Measurements from ENCODE around the gene QRICH2.

Gene QRICH2

DNA sequence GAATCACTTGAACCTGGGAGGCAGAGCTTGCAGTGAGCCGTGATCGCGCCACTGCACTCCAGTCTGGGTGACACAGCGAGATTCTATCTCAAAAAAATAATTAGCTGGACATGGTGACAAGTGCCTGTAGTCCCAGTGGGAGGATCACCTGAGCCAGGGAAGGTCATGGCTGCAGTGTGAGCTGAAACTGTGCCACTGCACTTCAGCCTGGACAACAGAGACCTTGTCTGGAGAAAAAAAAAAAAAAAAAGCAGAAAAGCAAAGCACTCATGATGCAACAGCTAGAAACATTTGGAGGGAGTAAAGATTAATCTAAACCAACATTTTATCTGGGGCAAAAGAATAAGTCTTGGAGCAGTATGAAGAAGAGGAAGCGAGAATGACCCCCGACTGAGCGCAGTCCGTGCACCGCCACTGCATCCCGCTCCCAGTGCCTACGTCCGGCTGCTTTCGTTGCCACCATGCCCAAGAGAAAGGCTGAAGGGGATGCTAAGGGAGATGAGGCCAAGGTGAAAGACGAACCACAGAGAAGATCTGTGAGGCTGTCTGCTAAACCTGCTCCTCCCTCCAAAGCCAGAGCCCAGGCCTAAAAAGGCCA lies 37.4 kb upstream of the QRICH2 start:
- Histone ChIP-seq H4K20me1 (ENCODE audit: insufficient read depth, low read length) (no peaks in the 10 kb centered on the region), H3K9ac (ENCODE audit: low read length) (no peak overlapping the region), H3K4me1 (ENCODE audit: low read length) (no peaks in the 10 kb centered on the region), H3K27ac (ENCODE audit: low read length) (no peak overlapping the region), H3K36me3 (replicated peaks; ENCODE audit: insufficient read depth, low read length) (no peaks in the 10 kb centered on the region), H3K4me2 (ENCODE audit: low read depth, low read length) (no peak overlapping the region), H3K4me3 (ENCODE audit: low read length) (no peak overlapping the region), H3K9me2 (replicated peaks; ENCODE audit: insufficient read depth, low read length) (no peaks in the 10 kb centered on the region), H3K79me2 (ENCODE audit: low read length) (peaks cover 10% of the 10 kb centered on the region), H3K9me3 (replicated peaks; ENCODE audit: insufficient read depth, low read length) (no peaks in the 10 kb centered on the region), H3F3A (ENCODE audit: insufficient read depth, low read length) (no peaks in the 10 kb centered on the region), H3K27me3 (replicated peaks; ENCODE audit: insufficient read depth, low read length) (no peaks in the 10 kb centered on the region), H2AFZ (ENCODE audit: low read length) (no peak overlapping the region)
- DNase-seq, result no peak
- TF ChIP-seq, protein P1, sequence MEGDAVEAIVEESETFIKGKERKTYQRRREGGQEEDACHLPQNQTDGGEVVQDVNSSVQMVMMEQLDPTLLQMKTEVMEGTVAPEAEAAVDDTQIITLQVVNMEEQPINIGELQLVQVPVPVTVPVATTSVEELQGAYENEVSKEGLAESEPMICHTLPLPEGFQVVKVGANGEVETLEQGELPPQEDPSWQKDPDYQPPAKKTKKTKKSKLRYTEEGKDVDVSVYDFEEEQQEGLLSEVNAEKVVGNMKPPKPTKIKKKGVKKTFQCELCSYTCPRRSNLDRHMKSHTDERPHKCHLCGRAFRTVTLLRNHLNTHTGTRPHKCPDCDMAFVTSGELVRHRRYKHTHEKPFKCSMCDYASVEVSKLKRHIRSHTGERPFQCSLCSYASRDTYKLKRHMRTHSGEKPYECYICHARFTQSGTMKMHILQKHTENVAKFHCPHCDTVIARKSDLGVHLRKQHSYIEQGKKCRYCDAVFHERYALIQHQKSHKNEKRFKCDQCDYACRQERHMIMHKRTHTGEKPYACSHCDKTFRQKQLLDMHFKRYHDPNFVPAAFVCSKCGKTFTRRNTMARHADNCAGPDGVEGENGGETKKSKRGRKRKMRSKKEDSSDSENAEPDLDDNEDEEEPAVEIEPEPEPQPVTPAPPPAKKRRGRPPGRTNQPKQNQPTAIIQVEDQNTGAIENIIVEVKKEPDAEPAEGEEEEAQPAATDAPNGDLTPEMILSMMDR (IDR thresholded peaks at IDR 0.05; ENCODE audit: low read length), result no peak
- TF ChIP-seq EZH2 (optimal IDR thresholded peaks at IDR 0.05; ENCODE audit: low read depth, low read length) (no peak), EZH2phosphoT487 (IDR thresholded peaks at IDR 0.05; ENCODE audit: low read length) (no peak)

DNA sequence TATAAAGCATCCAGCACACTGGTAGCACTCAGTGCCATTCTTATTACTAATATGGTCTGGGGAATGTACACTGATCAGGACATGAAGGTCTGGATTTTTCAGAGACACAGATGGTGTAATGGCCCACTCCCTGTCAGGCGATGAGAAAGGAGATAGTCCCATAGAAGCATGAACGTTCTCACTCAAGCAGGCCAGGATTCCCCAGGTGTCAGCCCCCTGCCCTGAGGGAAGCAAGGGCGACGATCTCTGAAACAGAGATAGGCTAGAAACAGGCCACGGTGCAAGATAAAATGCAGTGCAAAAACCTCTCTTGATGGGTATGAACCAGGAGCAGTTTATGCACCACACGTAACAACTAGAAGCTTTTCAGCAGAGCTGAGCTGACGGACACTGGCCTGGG lies 35.0 kb upstream of the QRICH2 start:
- H3K27ac ChIP-seq (ENCODE audit: low read length), result no peak overlapping the region
- no peaks in the 10 kb centered on the region for H3K9me3 ChIP-seq (replicated peaks; ENCODE audit: insufficient read depth, low read length)
- no peaks in the 10 kb centered on the region for H3F3A ChIP-seq (ENCODE audit: insufficient read depth, low read length)
- no peaks in the 10 kb centered on the region for H3K4me1 ChIP-seq (ENCODE audit: low read length)
- H2AFZ ChIP-seq (ENCODE audit: low read length), result no peak overlapping the region
- TF ChIP-seq, protein P1 (IDR thresholded peaks at IDR 0.05; ENCODE audit: low read length), result no peak
- TF ChIP-seq EZH2 (optimal IDR thresholded peaks at IDR 0.05; ENCODE audit: low read depth, low read length) (no peak), EZH2phosphoT487 (IDR thresholded peaks at IDR 0.05; ENCODE audit: low read length) (no peak)
- H3K4me2 ChIP-seq (ENCODE audit: low read depth, low read length), result no peak overlapping the region
- H3K79me2 ChIP-seq (ENCODE audit: low read length), result no peaks in the 10 kb centered on the region
- H3K27me3 ChIP-seq (replicated peaks; ENCODE audit: insufficient read depth, low read length), result no peaks in the 10 kb centered on the region
- no peaks in the 10 kb centered on the region for H3K9me2 ChIP-seq (replicated peaks; ENCODE audit: insufficient read depth, low read length)
- DNase-seq, result no peak
- H3K9ac ChIP-seq (ENCODE audit: low read length), result no peak overlapping the region
- H3K4me3 ChIP-seq (ENCODE audit: low read length), result no peak overlapping the region
- H4K20me1 ChIP-seq (ENCODE audit: insufficient read depth, low read length), result no peaks in the 10 kb centered on the region
- H3K36me3 ChIP-seq (replicated peaks; ENCODE audit: insufficient read depth, low read length), result no peaks in the 10 kb centered on the region

DNA sequence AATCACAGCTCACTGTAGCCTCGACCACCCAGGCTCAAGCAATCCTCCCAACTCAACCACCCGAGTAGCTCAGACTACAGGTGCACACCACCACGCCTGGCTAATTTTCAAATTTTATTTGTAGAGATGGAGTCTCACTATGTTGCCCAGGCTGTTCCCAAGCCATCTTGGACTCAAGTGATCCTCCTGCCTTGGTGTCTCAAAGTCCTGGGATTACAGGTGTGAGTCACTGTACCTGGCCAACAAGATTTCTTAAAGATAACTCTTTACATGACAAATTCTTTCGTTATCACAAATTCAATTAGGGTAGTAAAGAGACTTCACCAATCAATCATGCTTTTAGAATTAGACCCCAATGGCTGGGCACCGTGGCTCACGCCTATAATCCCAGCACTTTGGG lies 33.2 kb upstream of the QRICH2 start:
- H3K4me1 ChIP-seq (ENCODE audit: low read length), result no peaks in the 10 kb centered on the region
- no peak overlapping the region for H3K9ac ChIP-seq (ENCODE audit: low read length)
- no peaks in the 10 kb centered on the region for H4K20me1 ChIP-seq (ENCODE audit: insufficient read depth, low read length)
- H2AFZ ChIP-seq (ENCODE audit: low read length), result no peak overlapping the region
- H3K27ac ChIP-seq (ENCODE audit: low read length), result no peak overlapping the region
- TF ChIP-seq EZH2 (optimal IDR thresholded peaks at IDR 0.05; ENCODE audit: low read depth, low read length), result no peak
- no peaks in the 10 kb centered on the region for H3F3A ChIP-seq (ENCODE audit: insufficient read depth, low read length)
- no peaks in the 10 kb centered on the region for H3K9me2 ChIP-seq (replicated peaks; ENCODE audit: insufficient read depth, low read length)
- DNase-seq, result no peak
- H3K4me3 ChIP-seq (ENCODE audit: low read length), result no peak overlapping the region
- no peak overlapping the region for H3K4me2 ChIP-seq (ENCODE audit: low read depth, low read length)
- no peaks in the 10 kb centered on the region for H3K27me3 ChIP-seq (replicated peaks; ENCODE audit: insufficient read depth, low read length)
- H3K36me3 ChIP-seq (replicated peaks; ENCODE audit: insufficient read depth, low read length), result no peaks in the 10 kb centered on the region
- H3K79me2 ChIP-seq (ENCODE audit: low read length), result no peaks in the 10 kb centered on the region
- H3K9me3 ChIP-seq (replicated peaks; ENCODE audit: insufficient read depth, low read length), result no peaks in the 10 kb centered on the region

DNA sequence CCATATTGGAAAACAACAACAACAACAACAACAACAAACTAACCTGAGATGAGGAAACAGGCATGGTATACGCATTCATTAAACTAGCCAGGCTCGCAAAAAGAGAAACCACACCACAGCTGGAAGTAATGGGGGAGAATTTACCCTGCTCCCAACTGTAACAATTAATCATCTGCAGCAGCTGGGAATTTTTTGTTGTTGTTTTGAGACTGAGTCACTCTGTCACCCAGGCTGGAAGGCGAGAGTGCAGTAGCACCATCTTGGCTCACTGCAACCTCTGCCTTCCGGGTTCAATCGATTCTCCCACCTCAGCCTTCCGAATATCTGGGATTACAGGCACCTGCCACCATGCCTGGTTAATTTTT lies 29.3 kb upstream of the QRICH2 start:
- Histone ChIP-seq H3K36me3 (replicated peaks; ENCODE audit: insufficient read depth, low read length) (no peaks in the 10 kb centered on the region), H2AFZ (ENCODE audit: low read length) (no peak overlapping the region), H3K27me3 (replicated peaks; ENCODE audit: insufficient read depth, low read length) (no peaks in the 10 kb centered on the region), H3K4me3 (ENCODE audit: low read length) (no peak overlapping the region), H3K79me2 (ENCODE audit: low read length) (peaks cover 5% of the 10 kb centered on the region; the same call in 1 of the 2 replicates), H3F3A (ENCODE audit: insufficient read depth, low read length) (no peaks in the 10 kb centered on the region), H3K27ac (ENCODE audit: low read length) (no peak overlapping the region), H3K9ac (ENCODE audit: low read length) (no peak overlapping the region), H3K4me1 (ENCODE audit: low read length) (no peaks in the 10 kb centered on the region), H3K9me2 (replicated peaks; ENCODE audit: insufficient read depth, low read length) (no peaks in the 10 kb centered on the region), H3K9me3 (replicated peaks; ENCODE audit: insufficient read depth, low read length) (no peaks in the 10 kb centered on the region), H3K4me2 (ENCODE audit: low read depth, low read length) (no peak overlapping the region), H4K20me1 (ENCODE audit: insufficient read depth, low read length) (no peaks in the 10 kb centered on the region)
- TF ChIP-seq, protein P1 (IDR thresholded peaks at IDR 0.05; ENCODE audit: low read length), result no peak
- TF ChIP-seq EZH2 (optimal IDR thresholded peaks at IDR 0.05; ENCODE audit: low read depth, low read length) (no peak), EZH2phosphoT487 (IDR thresholded peaks at IDR 0.05; ENCODE audit: low read length) (no peak)
- no peak for DNase-seq

Measured in MM.1S (cell line).